ENCODE data around the gene ZNF844. TPM values are rescaled to one million over a fixed set of nuclear protein-coding genes. Genes with fewer than 3 reads are reported as not detected.
A peak's percentile ranks its signal among the peaks of the same experiment; 100 is the strongest.
"Not testable (repeated sequence)": the region's sequence is repeated elsewhere in the genome, so short reads cannot be mapped to it uniquely, and the experiment has no call there.

Gene ZNF844
- total and polyA plus RNA-seq, 2 donors (not counting 1 experiment from before 2014, with no cell fraction given), result 4.7 to 15.4 TPM

DNA sequence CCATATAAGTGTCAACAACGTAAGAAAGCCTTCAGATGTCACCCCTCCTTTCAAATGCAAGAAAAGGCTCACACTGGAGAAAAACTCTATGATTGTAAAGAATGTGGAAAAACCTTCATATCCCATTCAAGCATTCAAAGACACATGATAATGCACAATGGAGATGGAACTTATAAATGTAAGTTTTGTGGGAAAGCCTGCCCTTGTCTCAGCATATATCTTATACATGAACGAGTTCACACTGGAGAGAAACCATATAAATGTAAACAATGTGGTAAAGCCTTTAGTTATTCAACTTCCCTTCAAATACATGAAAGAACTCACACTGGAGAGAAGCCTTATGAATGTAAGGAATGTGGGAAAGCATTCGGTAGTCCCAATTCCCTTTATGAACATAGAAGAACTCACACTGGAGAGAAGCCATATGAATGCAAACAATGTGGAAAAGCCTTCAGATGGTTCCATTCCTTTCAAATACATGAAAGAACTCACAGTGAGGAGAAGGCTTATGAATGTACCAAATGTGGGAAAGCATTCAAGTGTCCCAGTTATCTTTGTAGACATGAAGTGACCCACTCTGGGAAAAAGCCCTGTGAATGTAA, 11.1 kb downstream of the ZNF844 start:
- Histone ChIP-seq H3K9me3 (ENCODE audit: control insufficient read depth, insufficient read depth, low read depth, low read length) (peaks cover 17% of the 10 kb centered on the region), H3K27me3 (ENCODE audit: control insufficient read depth, insufficient read depth, low read length) (no peaks in the 10 kb centered on the region), H3K27ac (ENCODE audit: insufficient read depth, low read length) (no peak overlapping the region), H3K9ac (ENCODE audit: insufficient read depth, low read length) (no peak overlapping the region), H4K20me1 (ENCODE audit: control insufficient read depth, extremely low read depth, insufficient read depth, low read length) (no peaks in the 10 kb centered on the region), H2AFZ (ENCODE audit: low read length) (no peak overlapping the region), H3K4me2 (ENCODE audit: extremely low read depth, insufficient read depth, low read length) (no peak overlapping the region), H3K36me3 (ENCODE audit: control insufficient read depth, insufficient read depth, low read length) (peaks cover 5% of the 10 kb centered on the region), H3K4me3 (replicated peaks in 1 of 4; ENCODE audit: control extremely low read depth in 1 of 4, insufficient read depth in 1 of 4, low read depth in 3 of 4, low read length in 4 of 4) (no peak overlapping the region), H3K79me2 (ENCODE audit: control insufficient read depth, insufficient read depth, low read length) (no peaks in the 10 kb centered on the region), H3K4me1 (ENCODE audit: control insufficient read depth, extremely low read depth, insufficient read depth, low read length) (no peaks in the 10 kb centered on the region)
- DNase-seq (ENCODE audit: low read depth in 2 of 2), result peak in 1 of 2 donors; percentile 31
- TF ChIP-seq, protein P1, sequence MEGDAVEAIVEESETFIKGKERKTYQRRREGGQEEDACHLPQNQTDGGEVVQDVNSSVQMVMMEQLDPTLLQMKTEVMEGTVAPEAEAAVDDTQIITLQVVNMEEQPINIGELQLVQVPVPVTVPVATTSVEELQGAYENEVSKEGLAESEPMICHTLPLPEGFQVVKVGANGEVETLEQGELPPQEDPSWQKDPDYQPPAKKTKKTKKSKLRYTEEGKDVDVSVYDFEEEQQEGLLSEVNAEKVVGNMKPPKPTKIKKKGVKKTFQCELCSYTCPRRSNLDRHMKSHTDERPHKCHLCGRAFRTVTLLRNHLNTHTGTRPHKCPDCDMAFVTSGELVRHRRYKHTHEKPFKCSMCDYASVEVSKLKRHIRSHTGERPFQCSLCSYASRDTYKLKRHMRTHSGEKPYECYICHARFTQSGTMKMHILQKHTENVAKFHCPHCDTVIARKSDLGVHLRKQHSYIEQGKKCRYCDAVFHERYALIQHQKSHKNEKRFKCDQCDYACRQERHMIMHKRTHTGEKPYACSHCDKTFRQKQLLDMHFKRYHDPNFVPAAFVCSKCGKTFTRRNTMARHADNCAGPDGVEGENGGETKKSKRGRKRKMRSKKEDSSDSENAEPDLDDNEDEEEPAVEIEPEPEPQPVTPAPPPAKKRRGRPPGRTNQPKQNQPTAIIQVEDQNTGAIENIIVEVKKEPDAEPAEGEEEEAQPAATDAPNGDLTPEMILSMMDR (conservative IDR thresholded peaks at IDR 0.05 in 1 of 2, IDR thresholded peaks at IDR 0.05 in 1 of 2; ENCODE audit: low read depth in 1 of 2, low read length in 2 of 2), result no peak
- TF ChIP-seq EZH2 (IDR thresholded peaks at IDR 0.05; ENCODE audit: low read length, missing control alignments), result no peak

DNA sequence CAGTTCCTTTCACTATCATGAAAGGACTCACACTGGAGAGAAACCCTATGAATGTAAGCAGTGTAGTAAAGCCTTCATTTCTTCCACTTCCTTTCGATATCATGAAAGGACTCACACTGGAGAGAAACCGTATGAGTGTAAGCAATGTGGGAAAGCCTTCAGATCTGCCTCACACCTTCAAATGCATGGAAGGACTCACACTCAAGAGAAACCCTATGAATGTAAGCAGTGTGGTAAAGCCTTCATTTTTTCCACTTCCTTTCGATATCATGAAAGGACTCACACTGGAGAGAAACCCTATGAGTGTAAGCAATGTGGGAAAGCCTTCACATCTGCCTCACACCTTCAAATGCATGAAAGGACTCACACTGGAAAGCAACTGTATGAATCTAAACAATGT, 11.8 kb downstream of the ZNF844 start:
- not testable (repeated sequence) for H2AFZ ChIP-seq (ENCODE audit: low read length); H3K36me3 ChIP-seq (ENCODE audit: control insufficient read depth, insufficient read depth, low read length); H3K9ac ChIP-seq (ENCODE audit: insufficient read depth, low read length); H3K4me3 ChIP-seq (replicated peaks in 1 of 4; ENCODE audit: control extremely low read depth in 1 of 4, insufficient read depth in 1 of 4, low read depth in 3 of 4, low read length in 4 of 4); DNase-seq (ENCODE audit: low read depth in 2 of 2); H3K4me1 ChIP-seq (ENCODE audit: control insufficient read depth, extremely low read depth, insufficient read depth, low read length); H3K27me3 ChIP-seq (ENCODE audit: control insufficient read depth, insufficient read depth, low read length); H4K20me1 ChIP-seq (ENCODE audit: control insufficient read depth, extremely low read depth, insufficient read depth, low read length); H3K4me2 ChIP-seq (ENCODE audit: extremely low read depth, insufficient read depth, low read length); H3K27ac ChIP-seq (ENCODE audit: insufficient read depth, low read length); H3K79me2 ChIP-seq (ENCODE audit: control insufficient read depth, insufficient read depth, low read length)
- H3K9me3 ChIP-seq (ENCODE audit: control insufficient read depth, insufficient read depth, low read depth, low read length), result peaks cover 17% of the 10 kb centered on the region

DNA sequence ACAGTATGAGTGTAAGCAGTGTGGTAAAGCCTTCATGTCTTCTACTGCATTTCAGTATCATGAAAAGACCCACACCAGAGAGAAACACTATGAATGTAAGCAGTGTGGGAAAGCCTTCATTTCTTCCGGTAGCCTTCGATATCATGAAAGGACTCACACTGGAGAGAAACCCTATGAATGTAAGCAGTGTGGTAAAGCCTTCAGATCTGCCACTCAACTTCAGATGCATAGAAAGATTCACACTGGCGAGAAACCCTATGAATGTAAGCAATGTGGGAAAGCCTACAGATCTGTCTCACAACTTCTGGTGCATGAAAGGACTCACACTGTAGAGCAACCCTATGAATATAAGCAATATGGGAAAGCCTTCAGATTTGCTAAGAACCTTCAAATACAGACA, 12.8 kb downstream of the ZNF844 start:
- no peak for DNase-seq (ENCODE audit: low read depth in 2 of 2)
- Histone ChIP-seq H3K4me3 (replicated peaks in 1 of 4; ENCODE audit: control extremely low read depth in 1 of 4, insufficient read depth in 1 of 4, low read depth in 3 of 4, low read length in 4 of 4) (no peak overlapping the region), H3K79me2 (ENCODE audit: control insufficient read depth, insufficient read depth, low read length) (no peaks in the 10 kb centered on the region), H3K36me3 (ENCODE audit: control insufficient read depth, insufficient read depth, low read length) (peaks cover 5% of the 10 kb centered on the region), H3K27ac (ENCODE audit: insufficient read depth, low read length) (no peak overlapping the region), H2AFZ (ENCODE audit: low read length) (no peak overlapping the region), H4K20me1 (ENCODE audit: control insufficient read depth, extremely low read depth, insufficient read depth, low read length) (no peaks in the 10 kb centered on the region), H3K4me2 (ENCODE audit: extremely low read depth, insufficient read depth, low read length) (no peak overlapping the region), H3K9me3 (ENCODE audit: control insufficient read depth, insufficient read depth, low read depth, low read length) (peaks cover 17% of the 10 kb centered on the region), H3K9ac (ENCODE audit: insufficient read depth, low read length) (no peak overlapping the region), H3K27me3 (ENCODE audit: control insufficient read depth, insufficient read depth, low read length) (no peaks in the 10 kb centered on the region), H3K4me1 (ENCODE audit: control insufficient read depth, extremely low read depth, insufficient read depth, low read length) (no peaks in the 10 kb centered on the region)
- TF ChIP-seq, protein P1 (conservative IDR thresholded peaks at IDR 0.05 in 1 of 2, IDR thresholded peaks at IDR 0.05 in 1 of 2; ENCODE audit: low read depth in 1 of 2, low read length in 2 of 2), result no peak
- TF ChIP-seq EZH2 (IDR thresholded peaks at IDR 0.05; ENCODE audit: low read length, missing control alignments), result no peak

DNA sequence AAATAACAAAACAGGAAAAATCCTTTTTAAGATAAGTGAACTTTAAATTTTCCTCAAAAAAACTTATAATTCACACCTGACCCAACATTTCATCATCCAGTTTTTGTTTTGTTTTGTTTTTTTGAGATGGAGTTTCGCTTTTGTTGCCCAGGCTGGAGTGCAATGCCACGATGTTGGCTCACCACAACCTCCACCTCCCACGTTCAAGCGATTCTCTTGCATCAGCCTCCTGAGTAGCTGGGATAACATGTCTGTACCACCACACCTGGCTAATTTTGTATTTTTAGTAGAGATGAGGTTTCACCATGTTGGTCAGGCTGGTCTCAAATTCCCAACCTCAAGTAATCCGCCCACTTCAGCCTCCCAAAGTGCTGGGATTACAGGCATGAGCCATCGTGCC, 18.8 kb downstream of the ZNF844 start:
- not testable (repeated sequence) for H3K4me3 ChIP-seq (replicated peaks in 1 of 4; ENCODE audit: control extremely low read depth in 1 of 4, insufficient read depth in 1 of 4, low read depth in 3 of 4, low read length in 4 of 4); H3K36me3 ChIP-seq (ENCODE audit: control insufficient read depth, insufficient read depth, low read length); H2AFZ ChIP-seq (ENCODE audit: low read length)

More for the DNA sequence above, 18.8 kb downstream of the ZNF844 start:
- H4K20me1 ChIP-seq (ENCODE audit: control insufficient read depth, extremely low read depth, insufficient read depth, low read length); H3K9me3 ChIP-seq (ENCODE audit: control insufficient read depth, insufficient read depth, low read depth, low read length); H3K79me2 ChIP-seq (ENCODE audit: control insufficient read depth, insufficient read depth, low read length); DNase-seq (ENCODE audit: low read depth in 2 of 2); H3K9ac ChIP-seq (ENCODE audit: insufficient read depth, low read length); H3K4me1 ChIP-seq (ENCODE audit: control insufficient read depth, extremely low read depth, insufficient read depth, low read length); H3K27ac ChIP-seq (ENCODE audit: insufficient read depth, low read length); H3K4me2 ChIP-seq (ENCODE audit: extremely low read depth, insufficient read depth, low read length); H3K27me3 ChIP-seq (ENCODE audit: control insufficient read depth, insufficient read depth, low read length): not testable (repeated sequence)

Measured in fibroblast of lung (primary cell).